SH-SY5Y (cell line): ENCODE data around the gene TGM3.

Experiments used
- GATA2 ChIP-seq: IDR thresholded peaks from 2 replicates; pipeline ENCODE4 v1.6.1; 2011; ENCODE audit warnings: mild to moderate bottlenecking, low read depth, low read length
- GATA3 ChIP-seq: IDR thresholded peaks from 2 replicates; pipeline ENCODE4 v1.6.1; 2011; ENCODE audit warnings: low read depth, mild to moderate bottlenecking, low read length, moderate library complexity

- TF ChIP-seq GATA3 (no peak), GATA2 (no peak)
Observed at GRCh38 chr20:2363187-2363586, 67.4 kb downstream of the TGM3 start.
